T-helper 2 cell (primary cell): ENCODE data around the gene CPED1.
A peak's percentile ranks its signal among the peaks of the same experiment; 100 is the strongest.
"Not testable (repeated sequence)": the region's sequence is repeated elsewhere in the genome, so short reads cannot be mapped to it uniquely, and the experiment has no call there.

Experiments
- DNase-seq, 5 experiments: peaks; one replicate each; pipeline versions ENCODE4 v3.0.0 to v3.0.0-alpha.2; 2012 to 2022

Gene CPED1

GRCh38 chr7:120981888-120982615 is 6.5 kb upstream of the CPED1 start:
- peak in 1 of 5 experiments; percentile 85 for DNase-seq

DNA sequence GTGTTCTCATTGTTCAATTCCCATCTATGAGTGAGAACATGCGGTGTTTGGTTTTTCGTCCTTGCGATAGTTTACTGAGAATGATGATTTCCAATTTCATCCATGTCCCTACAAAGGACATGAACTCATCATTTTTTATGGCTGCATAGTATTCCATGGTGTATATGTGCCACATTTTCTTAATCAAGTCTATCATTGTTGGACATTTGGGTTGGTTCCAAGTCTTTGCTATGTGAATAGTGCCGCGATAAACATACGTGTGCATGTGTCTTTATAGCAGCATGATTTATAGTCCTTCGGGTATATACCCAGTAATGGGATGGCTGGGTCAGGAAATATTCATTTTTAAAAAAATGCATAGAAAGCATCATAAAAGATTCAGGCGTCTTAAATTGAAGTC is 4.9 kb upstream of the CPED1 start:
- DNase-seq, result not testable (repeated sequence)

- DNase-seq, result no peak
Observed at GRCh38 chr7:120984406-120984805, 4.1 kb upstream of the CPED1 start.

DNA sequence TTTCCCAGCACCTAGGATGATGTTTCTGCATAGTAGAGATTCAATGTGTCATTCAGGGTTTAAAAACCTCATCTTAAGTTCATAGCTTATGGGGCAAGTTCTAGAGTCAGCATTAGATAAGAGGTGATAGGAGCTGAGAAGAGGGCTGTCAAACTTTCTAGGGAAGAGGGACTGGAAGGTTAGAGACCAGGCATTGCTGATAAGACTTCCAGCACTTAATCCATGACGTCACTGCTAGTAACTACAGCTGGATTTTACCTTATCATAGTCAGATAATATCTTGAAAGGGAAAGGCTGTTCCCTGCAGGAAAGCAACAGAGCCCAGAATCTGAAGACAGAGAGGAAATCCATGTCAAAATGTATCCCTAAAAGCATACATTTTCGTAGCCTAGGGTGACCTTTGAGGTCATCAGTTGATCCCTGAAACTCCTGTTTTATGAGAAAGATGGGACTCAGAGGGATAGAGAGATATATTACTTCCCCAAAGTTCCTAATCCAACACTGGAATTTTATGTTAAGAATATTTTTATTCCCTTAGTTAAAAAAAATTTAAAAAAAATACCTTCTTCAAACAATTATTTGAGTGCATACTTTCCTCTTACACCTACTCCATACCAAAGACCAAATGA is 3.3 kb upstream of the CPED1 start:
- no peak for DNase-seq

DNA sequence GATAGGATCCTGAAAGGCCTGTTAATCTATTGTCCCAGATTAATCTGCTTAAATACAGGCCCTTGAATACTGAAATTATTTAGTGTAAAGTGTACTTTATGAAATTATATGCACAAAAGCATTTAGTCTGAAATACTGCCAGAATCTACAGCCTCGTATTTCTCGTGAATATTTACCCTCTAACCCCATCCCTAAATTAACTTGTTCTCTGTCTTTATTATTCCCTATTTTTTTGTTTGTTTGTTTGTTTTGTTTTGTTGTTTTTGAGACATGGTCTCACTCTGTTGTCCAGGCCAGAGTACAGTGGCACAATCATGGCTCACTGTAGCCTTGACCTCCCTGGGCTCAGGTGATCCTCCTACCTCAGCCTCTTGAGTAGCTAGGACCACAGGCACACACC is 2.7 kb upstream of the CPED1 start:
- no peak for DNase-seq

- no peak for DNase-seq
Observed at GRCh38 chr7:120986650-120987049, 1.9 kb upstream of the CPED1 start.

GRCh38 chr7:120987280-120987679 is 1.2 kb upstream of the CPED1 start:
- DNase-seq, result no peak

- DNase-seq, result peak; percentile 64 to 94 (median 74)
Observed at GRCh38 chr7:120987683-120988590, 574 bp upstream of the CPED1 start.

- no peak for DNase-seq
Observed at GRCh38 chr7:120989257-120990220, 1.0 kb downstream of the CPED1 start.

GRCh38 chr7:120990468-120991118 is 2.1 kb downstream of the CPED1 start:
- no peak for DNase-seq

DNA sequence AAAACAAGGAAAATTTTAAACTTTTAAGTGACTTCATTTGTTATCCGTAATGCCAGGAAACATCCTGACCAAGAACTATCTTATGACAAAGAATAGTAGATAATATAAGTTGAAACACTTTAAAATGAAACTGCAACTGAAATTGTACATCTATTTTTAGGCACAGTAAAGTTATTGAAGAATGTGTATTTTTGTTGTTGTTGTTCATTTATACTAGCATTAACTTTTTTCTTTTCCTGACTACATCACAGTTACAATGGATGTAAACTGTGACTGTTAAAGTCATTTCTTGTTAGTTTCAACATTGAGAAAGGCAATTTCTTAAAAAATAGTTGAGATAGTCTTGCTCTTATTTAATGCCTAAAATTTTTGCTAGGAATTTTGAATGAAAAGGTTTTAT is 2.6 kb downstream of the CPED1 start:
- no peak for DNase-seq

DNA sequence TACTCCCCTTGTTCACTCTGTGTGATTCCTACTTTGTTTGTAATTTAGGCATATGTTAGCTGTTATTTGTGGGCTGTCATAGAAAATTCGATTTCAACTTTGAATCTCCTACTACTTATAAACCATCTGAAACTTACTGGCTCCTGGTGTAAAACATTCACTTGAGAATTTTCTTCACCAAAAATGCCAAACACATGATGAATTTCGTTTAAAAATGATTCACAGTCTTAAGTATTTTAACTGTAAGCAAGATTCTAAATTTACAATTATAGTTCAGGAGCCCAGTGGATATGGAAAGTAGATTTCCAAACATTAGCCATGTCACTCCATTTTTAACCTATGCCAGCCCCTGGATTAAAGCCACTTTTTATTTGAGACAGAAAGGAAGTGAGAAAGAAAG is 3.1 kb downstream of the CPED1 start:
- no peak for DNase-seq

DNA sequence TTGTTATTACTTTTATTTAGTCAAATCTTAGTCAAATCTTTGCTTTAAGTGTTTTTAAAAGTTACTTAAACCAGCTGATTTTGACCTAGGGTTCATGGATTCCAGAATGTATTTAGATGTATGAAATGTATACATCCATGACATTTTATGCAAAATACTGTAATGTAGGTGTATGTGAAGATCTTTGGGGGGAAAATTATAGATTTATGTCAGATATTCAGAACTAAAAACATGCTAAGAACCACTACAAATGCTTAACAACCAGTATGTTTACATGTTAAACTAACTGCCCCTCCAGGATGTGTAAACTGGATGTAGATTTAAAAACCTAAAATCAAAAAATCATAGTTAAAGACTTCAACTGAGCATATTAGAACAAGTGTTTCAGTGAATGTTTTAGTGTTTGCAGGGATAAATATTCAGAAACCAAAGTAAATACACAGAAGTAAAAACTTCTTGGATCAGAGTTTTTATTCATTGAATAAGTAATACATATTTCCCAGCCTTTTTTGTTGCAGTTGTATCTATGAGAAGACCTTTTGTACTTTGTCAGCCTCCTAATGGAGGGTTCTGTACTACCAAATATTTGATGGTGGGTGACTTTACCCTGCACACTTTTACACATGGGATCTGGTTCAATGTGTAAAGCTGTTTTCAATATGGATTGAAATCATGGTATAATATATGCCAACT is 3.9 kb downstream of the CPED1 start:
- DNase-seq, result no peak

GRCh38 chr7:120992965-120993494 is 4.5 kb downstream of the CPED1 start:
- DNase-seq, result no peak

GRCh38 chr7:120993553-120994191 is 5.2 kb downstream of the CPED1 start:
- no peak for DNase-seq

DNA sequence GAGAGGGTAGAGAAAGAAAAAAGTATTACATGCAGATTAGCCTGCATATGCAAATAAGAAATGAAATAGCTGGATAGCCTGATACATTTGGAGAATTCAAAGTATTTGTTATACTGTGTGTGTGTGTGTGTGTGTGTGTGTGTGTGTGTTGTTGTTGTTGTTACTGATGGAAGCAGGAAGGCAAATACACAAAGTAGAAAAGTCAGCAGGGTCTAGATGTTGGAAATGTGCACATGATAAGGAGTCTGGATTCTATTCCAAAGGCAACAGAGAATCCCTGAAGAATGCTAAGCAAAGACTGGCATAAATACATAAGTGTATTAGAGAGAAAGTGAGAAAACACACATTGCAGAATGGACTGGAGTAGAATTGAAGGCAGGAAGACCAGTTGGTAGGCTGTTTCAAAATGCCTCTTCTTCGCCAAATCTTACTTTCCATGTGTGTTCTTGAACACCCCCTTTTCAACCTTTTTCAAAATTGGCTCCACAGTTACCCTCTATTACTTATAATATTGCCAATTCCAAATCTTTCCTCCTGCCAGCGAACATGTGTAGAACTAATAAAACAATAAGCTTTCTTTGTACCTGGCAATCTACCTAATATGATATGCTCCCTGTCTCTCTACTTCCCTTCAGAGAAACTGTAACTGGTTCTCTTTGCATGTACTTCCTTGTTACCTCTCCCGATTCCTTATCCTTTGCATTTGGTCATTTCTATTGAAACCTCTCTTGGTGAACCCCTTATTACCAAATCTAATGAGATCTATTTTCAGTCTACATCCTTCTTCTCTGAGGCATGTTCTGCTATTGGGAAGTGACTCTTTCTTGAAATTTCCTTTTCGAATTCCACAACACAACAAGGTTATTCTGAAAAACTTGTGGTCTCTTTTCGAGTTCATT is 6.2 kb downstream of the CPED1 start:
- no peak for DNase-seq

DNA sequence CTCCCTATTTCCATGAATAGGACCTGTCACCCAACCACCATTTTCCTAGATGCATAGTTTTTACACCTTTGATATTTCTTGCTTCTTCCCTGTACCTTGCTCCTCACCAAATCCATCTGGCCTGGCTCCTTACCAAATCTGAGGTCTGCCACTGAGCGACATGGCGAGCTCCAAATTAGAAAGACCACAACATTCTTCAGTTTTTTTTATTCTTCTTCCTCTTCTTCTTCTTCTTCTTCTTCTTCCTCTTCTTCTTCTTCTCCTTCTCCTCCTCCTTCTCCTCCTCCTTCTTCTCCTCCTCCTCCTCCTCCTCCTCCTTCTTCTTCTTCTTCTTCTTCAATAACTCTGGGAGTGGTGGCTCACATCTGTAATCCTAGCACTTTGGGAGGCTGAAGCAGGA is 7.1 kb downstream of the CPED1 start:
- DNase-seq, result no peak

GRCh38 chr7:120996333-120996987 is 7.9 kb downstream of the CPED1 start:
- peak in 3 of 5 experiments; percentile 4 to 29 (median 28) for DNase-seq

GRCh38 chr7:120996988-120997345 is 8.5 kb downstream of the CPED1 start:
- no peak for DNase-seq
